G401 (cell line): ENCODE data around the gene ASRGL1. TPM values are rescaled to one million over a fixed set of nuclear protein-coding genes. Genes with fewer than 3 reads are reported as not detected.

ENCODE experiments used
- DNase-seq: peaks from one replicate; pipeline ENCODE4 v3.0.0-alpha.2; 2015; ENCODE audit warnings: low spot score
- in situ Hi-C: cut with HindIII; loops from 2 replicates; pipeline ENCODE4 v1.10.0; 2016; ENCODE audit warnings: low sequenced_read_pairs, mixed read lengths
- total RNA-seq: library from RNA; depleted of rRNA; stranded (reverse); fragments of >200 nt; shearing (Covaris generic); gene quantifications from 2 replicates; pipeline ENCODE4 v1.2.3, GENCODE V29; 2014

The ASRGL1 gene
- total RNA-seq, 1 experiment from 2014 or later: 26.6 TPM

DNA sequence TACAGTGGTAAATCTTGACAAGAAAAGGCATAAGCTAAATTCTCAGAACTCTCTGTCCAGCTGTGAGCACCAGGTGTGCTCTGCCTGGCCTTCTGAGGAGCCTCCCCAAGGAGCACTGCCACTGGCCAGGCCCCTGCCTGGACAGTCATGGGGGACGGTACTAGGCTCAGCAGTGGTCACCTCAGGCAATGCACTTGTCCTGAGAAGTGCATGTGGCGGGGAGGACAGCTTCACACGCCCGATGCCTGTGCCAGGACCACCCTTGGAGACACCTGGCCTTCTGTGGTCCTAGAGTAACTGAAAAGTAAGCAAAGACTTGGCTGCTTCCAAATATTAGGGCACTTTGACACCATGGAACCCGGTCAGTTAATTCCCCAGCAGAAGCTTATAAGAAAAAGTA is 53.0 kb downstream of the ASRGL1 start:
- in situ Hi-C loops: no loop called here
- DNase-seq: no peak

DNA sequence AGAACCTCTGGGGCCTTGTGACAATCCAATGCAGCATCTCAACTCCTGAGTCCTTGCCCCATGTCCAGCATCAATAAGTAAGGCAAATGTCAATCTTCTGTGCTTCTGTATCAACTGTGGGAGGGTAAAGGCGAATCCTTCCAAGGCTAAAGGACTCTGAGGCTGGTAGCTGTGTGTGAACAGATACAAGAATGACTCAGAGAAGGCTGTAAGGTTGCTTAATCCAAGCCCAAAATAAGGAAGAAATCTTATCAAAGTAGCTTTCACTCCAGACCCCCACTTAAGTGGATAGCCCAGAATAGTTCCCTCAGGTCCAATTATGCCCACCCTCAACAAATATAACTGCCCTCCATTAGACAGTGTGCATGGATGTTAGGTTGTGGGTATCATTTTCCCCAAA is 53.5 kb downstream of the ASRGL1 start:
- in situ Hi-C loops: no loop called here
- no peak for DNase-seq

DNA sequence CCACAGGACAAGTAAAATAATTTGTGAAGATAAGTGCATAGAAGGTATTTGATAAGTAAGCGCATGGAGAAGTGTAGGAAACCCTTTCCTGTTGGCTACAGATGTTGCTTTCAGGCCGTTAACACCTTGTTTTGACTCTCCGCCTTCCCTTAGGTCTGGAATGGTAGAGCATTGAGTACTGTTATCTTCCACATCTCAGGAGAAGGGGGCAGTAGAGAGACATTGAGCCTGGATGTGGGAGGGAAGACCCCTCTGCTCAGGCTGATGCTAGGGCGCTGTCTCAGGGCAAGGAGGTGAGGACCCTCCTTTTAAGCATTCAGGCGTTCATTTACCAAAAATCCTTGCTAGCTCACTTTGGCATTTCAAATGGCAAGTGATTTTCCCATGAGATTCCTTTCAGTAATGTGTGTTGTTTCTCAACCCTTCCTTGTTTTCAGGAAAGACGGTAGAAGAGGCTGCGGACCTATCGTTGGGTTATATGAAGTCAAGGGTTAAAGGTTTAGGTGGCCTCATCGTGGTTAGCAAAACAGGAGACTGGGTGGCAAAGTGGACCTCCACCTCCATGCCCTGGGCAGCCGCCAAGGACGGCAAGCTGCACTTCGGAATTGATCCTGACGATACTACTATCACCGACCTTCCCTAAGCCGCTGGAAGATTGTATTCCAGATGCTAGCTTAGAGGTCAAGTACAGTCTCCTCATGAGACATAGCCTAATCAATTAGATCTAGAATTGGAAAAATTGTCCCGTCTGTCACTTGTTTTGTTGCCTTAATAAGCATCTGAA is 54.6 kb downstream of the ASRGL1 start:
- DNase-seq: no peak

DNA sequence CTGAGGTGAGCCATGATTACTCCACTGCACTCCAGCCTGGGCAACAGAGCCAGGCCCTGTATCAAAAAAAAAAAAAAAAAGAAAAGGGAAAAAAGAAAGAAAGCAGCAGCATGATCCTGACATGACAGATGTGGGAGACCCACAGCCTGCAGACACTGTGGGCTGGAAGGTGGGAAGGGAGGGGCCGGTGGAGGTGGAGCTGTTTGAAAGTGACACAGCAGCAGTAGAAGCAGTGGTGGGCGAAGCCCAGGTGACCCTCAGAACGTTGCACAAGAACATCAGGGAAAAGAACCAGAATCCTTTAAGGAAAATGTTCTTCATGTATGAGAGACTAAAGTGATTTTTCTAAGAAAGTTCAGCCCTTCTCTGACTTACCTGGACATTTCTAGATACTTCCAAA is 55.3 kb downstream of the ASRGL1 start:
- in situ Hi-C loops: no loop called here
- DNase-seq: no peak

More for the DNA sequence above, 54.6 kb downstream of the ASRGL1 start:
- in situ Hi-C loops: no loop called here

DNA sequence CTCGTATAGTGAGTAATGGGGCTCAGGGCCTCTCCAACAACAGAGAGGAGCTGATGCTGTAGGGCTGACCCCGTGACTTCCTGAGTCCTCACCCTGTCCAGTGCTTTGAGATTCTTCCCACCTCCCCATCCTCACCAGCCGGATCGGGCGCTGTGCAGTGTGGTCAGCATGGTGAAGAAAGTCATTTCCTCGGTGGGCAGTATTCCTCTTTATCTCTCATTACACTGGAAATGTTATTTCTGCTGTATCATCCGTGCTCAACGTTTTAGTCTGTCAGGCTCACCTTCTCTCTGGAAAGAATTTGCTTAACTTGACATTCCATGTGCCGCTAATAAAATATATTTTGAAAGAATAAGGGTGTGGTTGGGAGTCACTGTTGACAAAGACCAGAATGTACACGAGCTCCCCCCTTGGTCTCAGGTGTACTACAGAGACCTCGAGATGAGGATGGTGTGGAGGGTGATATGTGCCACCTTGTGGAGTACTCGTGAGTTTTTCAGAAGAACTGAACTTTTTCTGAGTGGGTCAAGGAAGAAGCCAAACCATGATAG is 55.9 kb downstream of the ASRGL1 start:
- in situ Hi-C loops: no loop called here
- no peak for DNase-seq

DNA sequence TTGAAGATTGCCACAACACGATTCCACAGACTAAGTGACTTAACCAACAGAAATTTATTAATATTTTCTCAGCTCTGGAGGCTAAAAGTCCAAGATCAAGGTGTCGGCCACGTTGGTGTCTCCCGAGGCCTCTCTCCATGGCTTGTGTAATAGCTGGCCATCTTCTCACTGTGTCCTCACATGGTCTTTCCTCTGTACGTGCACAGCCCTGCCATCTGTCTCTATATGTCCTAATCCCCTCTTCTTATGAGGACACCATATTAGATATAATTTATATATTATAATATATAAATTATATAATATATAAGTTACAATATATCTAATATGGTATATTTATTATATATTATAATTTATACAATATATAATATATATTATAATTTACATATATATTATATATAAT is 56.5 kb downstream of the ASRGL1 start:
- in situ Hi-C loops: no loop called here
- DNase-seq: no peak

DNA sequence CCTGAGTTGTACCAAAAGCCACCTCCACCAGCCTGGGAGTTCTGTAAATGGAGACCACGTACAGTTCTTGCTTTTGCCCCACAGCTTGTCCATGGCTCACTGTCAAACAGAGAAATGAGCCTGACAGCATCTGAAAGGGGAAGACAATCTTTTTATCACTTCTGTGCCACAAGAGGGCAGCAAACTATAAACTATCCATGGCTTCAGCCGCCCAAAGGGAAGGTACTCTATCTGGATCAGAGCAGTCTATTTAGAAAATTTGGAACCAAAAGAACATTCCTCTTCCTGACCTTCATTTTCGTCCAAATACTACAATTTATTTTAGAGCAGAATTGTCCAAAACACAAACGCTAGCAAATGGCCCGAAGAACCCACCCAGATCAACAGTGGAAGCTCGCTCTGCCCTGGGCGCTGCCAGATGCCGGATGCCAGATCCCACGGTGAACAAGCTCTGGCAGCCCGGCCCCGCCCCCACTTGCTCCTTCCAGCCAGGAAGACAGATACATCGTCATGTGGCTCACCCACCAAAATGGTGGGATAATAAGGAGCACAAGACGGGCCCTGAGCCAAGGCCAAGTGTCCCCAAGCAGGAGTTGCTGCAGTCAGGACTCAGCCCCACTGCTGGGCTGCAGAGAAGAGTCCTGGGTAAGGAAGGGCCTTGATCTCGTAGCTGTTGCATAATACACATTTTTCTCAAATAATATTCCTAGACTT is 57.7 kb downstream of the ASRGL1 start:
- DNase-seq: peak; percentile 97
- in situ Hi-C loops: no loop called here

DNA sequence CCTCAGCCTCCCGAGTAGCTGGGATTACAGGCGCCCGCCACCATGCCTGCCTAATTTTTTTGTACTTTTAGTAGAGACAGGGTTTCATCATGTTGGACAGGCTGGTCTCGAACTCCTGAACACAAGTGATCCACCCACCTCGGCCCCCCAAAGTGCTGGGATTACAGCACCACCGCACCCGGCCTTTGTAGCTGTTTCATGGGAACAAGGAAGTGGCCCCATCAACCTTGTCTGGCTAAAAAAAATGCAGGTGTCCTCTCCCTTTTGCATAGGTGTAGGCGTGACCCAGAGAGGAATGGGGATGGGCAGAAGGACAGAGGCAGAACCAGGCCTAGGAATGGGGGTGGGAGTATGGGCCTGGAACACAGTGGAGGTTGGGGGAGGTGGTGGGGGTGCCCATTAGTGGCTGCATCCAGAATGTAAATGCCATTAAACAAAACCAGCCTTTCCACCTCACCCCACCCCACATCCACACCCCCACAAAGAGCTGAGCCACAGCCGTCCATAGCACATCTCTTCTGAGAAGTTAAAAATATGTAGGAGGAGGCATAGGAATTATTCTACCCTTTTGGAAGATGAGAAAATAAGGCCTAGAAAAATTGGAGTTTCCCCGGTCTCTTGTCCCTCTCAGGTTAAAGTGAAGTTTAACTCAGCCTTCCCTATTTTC is 58.8 kb downstream of the ASRGL1 start:
- DNase-seq: no peak
- in situ Hi-C loops: no loop called here

DNA sequence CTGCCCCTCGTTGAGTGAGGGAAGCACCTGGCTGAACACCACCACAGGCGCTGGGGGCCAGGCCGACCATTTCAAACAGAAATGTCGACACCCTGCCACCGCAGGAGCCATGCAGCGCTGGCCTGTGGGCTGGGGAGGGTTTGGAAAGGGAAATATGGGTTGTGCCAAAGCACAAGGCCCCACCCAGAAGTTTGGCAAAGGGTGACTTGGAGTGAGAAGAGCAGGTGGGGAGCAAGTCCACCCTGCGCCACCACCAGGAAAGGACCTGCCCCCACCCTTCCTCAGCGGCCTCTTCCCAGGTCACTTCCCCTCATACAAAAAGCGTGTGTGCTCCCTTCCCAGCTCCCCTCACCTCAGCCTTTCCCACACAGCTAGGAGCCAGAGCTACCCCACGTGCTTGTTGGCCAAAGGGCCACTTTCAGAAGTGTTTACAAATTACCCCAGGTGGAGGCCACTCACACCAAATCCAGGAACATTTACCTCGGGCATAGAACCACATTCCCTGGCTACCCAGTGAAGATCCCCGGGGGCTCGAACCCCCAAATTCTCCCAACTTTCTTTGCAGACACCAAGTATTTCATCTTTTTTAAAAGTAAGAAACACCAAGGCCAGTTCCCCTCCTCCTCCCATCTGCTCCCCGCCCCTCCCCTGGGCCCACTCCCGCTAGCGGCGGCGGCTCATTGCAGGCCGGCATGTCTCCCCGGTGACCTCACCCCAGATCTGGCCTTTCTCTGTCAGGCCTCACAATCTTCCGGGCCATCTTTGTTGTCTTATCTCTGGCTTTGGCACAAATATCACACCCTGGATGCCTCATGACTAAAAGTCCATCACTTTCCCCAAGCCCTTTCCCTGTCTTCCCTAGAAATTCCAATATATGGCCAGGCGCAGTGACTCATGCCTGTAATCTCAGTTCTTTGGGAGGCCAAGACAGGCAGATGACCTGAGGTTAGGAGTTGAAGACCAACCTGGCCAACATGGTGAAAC is 61.1 kb downstream of the ASRGL1 start:
- in situ Hi-C loops: no loop called here
- no peak for DNase-seq

DNA sequence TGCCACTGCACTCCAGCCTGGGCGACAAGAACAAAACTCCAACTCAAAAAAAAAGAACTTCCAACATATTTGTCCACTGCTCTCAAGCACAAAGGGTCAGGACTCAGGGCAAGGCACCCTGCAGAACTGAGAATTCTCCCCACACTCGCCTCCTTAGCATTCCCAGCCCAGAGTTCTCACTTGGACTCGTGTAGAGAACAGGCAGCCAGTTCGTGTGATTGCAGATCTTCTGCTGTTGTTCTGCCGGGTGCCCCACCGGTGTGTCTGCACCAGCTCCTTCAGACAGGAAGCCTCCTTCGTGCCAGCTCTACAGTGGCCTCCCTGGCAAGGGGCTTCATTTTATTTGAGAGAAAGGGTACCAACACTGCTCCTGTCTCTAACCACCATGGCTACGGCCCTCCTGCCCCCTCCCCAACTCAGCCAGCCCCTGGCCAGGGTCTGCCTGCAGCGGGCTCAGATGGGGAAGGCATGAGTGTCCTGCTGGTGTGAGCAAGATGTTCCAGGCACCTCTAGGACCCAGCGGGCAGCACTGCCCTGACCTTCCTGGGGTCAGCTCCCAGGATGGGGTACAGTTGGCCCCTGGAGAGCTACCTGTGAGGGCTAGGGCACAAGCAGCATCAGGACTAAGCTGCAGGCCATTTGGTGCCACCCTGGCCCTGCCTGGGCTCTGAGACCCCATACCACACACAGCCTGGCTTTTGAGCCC is 62.1 kb downstream of the ASRGL1 start:
- no peak for DNase-seq
- in situ Hi-C loops: no loop called here

DNA sequence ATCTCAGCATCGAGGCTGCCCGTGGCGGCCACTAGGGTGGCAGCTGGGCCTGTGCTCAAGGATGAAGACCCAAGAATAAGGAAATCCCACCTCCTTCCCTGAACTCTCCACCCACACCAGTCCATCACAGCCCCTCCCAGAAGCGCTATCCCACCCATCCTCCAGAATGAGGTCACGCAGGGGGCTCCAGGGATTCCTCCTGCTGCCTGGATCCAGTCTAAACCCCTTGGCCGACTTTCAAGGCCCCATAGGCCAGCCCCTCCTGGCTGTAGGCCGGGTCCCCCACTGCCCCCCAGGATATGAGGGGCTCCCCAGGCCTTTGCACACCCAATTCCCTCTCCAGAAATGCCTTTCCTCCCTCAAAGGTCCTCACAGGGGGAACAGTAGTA is 62.6 kb downstream of the ASRGL1 start:
- in situ Hi-C loops: no loop called here
- DNase-seq: no peak

DNA sequence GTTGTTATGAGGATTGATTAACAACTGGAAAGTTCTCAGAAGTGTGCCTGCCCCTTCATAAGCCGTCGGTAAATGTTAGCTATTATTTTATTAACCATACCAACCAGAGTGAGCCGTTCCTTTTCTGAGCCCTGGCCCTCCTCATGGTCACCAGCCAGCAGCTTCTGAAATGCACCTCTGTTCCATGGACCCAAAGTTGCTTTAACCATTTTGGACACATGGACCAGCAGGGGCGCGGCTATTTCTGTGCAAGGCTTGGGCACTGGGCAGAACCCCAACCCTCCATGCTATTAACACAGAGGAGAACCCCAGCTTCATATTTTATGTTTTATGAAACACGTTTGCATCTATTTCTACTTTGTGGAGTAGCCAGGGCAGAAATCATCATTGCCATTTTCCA is 63.0 kb downstream of the ASRGL1 start:
- no peak for DNase-seq
- in situ Hi-C loops: no loop called here

DNA sequence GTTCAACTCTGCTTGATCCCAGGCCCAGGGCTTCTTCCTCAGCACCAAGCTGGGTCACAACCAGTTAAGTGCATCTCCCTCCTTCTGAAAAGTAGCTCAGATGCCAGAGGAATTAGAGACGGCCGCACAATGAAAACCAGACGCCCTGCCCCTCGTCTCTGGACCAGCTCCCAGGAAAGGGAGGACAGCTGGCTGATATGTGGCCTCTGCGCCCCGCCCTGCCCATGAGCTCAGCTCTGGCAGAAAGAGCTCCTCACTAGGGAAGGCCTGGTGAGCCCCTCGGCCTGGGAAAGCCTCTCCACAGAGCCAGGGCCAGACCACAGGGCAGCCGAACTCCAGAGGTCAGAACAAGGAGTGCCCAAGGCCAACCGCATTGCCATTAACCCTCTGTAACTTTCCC is 63.5 kb downstream of the ASRGL1 start:
- in situ Hi-C loops: no loop called here
- DNase-seq: peak; percentile 57

DNA sequence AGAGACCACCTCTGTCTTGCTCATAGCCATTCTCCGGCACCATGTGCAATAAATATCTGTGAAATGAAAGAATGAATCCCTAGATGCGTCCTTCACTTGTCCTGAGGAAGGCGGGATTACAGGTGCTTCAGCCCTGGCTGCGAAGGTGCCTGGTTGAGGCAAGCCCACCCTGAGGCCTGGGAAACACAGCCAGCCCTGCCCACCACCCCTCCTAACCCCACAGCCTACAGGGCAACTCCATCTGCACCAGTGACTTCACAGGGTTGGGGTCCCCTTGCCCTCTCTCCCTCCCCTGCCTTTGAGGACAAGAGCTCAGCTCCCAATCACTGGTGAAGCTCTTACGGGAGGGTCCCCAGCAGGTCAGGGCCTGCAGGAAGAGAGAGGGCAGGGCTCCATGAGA is 64.1 kb downstream of the ASRGL1 start:
- DNase-seq: no peak
- in situ Hi-C loops: no loop called here

DNA sequence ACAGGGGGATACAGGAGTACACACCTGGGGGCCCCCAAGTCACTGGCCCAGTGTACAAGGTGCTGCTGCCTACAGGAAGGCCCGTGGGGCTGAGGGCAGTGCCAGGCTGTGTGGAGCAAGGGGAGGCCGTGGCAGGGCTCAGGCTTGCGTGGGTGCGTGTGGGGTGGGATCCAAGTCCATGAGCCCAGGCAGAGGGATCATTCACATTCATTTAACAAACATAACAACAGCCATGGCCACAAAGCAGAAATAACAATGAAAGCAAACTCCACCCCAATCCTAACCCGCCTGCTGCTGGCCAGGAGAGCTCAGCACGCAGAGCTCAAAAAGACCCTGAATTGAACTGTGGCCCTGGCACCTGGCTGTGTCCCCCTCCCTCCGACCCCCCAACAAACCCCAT is 64.6 kb downstream of the ASRGL1 start:
- DNase-seq: no peak
- in situ Hi-C loops: no loop called here

DNA sequence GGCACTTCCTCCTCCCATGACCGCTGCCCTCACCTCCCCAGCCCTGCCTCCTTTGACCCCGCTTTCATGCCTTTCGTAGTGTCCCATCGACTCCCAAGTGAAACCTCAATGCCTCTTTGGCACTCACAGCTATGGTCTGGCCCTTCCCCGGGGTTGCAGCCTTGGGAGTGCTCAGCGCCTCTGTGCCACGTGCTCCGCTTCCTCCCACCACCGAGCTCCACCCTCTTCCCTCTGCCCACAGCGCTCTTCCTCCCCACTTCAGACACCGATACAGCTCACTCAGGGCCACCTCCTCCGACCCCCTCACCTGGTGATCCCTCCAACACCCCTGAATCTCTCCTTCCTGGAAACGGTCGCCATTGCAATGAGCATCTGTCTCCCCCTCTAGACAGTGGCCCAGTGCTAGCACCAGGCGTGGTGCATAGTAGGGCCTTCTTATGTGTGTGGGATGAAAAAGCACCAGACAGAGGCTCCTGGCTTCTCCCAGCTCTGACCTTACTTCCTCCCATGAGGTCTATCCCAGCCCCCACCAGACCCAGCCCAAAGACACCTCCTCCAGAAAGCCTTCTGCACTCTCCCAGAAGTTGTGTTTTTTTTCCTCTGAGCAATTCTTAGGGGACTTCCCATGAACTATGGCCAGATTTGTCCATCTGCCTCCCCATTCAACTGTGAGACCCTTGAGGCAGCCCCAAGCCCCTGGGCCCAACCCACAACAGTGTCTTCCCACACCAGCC is 65.1 kb downstream of the ASRGL1 start:
- in situ Hi-C loops: no loop called here
- no peak for DNase-seq

DNA sequence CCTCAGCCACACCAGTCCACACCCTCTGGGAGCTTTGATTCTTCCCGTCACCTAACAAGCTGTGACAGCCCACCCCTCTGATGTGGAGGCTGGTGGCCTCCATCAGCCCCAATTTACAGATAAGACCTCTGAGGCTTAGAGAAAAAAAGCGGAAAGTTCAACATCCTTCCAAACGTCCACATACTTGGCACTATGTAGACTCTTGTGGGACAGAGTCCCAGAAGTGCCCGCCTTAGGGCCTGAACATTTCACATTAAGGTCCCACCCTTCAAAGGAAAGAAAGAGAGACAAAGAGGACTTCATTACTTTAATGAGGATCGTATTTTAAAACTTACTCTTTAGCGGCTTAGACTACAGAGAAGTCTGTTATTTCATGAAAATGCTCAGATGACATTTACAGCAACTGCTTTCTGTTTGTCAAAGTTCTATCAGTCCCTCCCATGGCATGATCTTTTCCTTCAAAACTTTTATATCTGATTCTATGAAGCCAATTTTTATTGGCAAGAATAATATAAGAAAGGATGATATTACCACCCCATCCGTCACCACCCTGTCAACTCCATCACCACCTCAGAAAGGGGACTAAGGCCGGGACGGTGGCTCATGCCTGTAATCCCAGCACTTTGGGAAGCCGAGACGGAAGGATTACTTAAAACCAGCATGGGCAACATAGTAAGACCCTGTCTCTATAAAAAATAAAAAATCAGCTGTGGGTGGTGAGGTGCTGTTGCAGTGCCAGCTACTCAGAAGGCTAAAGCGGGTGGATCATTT is 65.9 kb downstream of the ASRGL1 start:
- DNase-seq: no peak
- in situ Hi-C loops: no loop called here
